M059J (cell line): Measurements from ENCODE around the gene PCLO. TPM values are rescaled to one million over a fixed set of nuclear protein-coding genes. Genes with fewer than 3 reads are reported as not detected.

Experiments used
- DNase-seq: peaks from one replicate; pipeline ENCODE4 v3.0.0-alpha.2; 2012; ENCODE audit warnings: low read depth
- total RNA-seq: library from RNA; depleted of rRNA; stranded (reverse); fragments of >200 nt; shearing (Covaris generic); gene quantifications from 2 replicates; pipeline ENCODE4 v1.2.3, GENCODE V29; 2014

Gene PCLO
- total RNA-seq, 1 experiment from 2014 or later: 27.1 TPM

DNA sequence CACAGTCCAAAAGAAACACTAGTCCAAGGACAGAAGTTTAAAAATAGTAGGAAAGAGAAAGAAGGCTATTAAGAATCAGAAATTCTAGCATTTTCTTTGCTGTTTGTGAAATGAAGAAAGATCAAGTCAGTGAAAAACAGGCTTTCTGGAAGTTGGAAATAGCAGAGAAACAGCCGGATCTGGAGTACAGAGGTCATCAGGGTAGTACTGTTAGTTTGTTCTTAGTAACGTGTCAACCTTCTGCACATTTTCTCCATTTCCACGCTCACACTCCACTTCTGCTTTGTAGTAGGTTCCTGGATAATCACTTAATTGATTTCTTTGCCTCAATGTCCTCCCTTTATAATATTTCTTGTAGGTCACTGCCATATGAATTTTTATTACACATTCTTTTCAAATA lies 322.6 kb downstream of the PCLO start:
- peak; percentile 52 for DNase-seq

DNA sequence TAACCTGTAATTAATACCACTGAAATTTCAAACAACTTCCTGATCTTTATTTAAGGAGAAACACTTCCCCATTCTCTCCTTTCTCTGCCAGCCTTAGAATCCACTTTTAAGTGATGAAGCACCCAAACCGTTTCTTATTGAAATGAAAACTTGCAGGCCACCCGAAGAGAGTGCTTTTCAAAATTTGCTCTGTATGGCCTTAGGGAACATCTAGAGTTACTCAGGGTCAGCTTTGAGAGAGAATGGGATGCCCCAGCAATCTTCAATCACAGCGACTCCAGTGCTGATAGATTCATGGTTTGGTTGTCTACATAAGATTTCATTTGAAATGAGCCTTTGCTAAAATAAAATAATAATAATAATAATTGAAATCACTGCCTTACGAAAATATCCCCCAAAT lies 323.1 kb downstream of the PCLO start:
- DNase-seq: peak; percentile 59

DNA sequence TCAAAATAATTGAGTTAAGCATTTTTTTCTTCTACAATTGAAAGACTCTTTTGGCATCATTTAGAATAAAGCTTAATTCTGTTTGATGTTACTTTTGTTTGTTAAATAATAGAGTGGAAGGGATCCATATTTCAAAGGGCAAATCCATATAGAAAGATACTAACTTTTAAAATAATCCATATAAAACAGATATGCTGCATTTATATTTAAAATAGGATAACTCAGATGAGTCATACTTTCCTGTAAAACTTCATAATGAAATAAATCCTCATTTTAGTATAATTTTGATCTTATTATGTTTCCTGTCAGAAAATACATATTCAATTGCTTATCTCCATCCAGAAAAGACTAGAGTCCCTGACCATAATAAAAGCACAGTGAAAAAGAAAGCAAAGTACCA lies 323.6 kb downstream of the PCLO start:
- no peak for DNase-seq

DNA sequence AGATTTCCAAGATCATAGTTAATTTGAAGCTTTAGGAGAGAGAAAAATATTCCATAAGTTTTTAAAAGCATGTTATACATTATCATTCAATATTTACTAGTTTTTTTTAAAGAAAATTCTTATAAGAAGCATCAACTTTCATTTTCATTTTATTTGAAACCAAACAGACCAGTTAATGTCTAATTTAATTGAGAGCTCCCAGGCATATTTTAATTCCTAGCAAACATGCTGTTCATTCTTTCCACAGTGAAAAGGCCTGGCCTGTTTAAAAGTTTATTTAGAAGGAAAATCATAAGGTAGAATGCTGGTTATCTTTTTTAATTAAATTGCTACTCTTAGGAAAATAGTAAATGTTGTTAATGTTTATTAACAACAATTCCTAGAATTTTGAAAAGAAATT lies 324.4 kb downstream of the PCLO start:
- DNase-seq: peak; percentile 15

DNA sequence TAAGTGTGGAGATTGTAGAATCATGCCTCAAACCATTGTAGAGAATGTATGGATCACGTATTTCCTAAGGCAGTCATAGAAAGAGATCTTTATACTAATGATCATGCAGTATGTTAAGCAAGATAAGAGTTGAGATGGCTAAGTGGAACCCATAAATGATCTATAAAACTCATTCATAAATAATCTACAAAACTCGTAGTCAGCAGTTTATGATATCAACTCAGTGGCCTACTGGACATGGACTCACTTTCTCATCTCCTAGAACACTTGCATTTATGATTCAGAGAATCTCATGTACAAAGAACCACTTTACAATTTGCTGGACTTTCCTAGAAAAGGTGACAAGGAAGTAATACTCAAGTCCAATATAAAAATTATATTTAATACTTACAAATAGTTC lies 339.6 kb downstream of the PCLO start:
- no peak for DNase-seq

DNA sequence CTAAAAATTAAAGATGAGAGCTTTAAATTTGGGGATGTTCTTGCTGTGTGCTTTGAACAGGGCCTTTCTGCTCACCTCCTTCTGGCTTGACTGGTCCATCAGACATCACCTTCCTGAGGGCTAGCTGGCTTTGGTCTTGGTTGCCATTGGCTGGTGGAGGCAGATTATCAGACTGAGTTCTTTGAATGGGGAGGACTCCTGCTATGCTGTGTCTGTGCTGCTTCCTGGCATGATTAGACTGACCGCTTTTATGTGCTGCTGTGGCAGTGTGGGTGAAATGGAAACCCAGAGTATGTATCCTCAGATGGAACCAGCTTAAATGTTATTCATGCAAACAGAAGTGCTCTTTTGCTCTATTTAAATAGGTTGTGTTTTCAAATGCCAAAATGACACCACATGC lies 341.6 kb downstream of the PCLO start:
- DNase-seq: no peak

DNA sequence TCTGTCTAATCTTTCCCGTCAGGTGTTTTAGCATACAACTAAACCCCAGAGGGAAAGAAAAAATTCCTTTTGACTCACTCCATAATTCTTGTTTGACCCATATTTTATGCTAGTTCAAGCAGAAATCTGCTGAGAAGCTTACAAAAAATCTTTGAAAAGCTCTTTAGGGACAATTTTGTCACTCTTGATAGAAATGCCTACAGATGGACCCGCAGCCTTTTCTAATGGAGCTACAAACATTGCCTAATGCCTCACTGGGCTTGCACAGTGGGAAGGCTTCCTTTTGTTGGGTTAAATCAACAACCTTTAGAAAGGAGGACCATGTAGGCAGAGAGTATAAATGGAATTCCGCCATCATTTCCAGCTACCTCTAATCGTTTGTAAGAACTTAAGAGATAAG lies 344.5 kb downstream of the PCLO start:
- peak; percentile 19 for DNase-seq

DNA sequence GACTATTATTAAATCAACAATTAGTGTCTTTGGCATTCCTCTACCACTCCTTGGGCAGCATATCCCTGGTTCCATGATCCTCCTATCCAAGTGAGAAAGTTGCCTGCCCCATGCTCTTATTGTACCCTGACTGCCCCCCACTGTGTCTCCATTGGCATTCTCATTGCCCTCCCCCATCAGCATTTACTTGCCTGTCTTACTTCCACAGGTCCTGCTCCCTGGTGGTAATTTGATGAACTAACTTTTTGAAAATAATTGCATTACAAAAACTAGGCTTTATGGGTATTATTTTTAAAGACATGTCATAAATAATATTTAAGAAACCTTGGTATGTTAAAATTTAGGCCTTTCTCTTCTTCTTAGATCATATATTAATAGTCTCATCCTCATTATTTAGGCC lies 346.4 kb downstream of the PCLO start:
- no peak for DNase-seq

DNA sequence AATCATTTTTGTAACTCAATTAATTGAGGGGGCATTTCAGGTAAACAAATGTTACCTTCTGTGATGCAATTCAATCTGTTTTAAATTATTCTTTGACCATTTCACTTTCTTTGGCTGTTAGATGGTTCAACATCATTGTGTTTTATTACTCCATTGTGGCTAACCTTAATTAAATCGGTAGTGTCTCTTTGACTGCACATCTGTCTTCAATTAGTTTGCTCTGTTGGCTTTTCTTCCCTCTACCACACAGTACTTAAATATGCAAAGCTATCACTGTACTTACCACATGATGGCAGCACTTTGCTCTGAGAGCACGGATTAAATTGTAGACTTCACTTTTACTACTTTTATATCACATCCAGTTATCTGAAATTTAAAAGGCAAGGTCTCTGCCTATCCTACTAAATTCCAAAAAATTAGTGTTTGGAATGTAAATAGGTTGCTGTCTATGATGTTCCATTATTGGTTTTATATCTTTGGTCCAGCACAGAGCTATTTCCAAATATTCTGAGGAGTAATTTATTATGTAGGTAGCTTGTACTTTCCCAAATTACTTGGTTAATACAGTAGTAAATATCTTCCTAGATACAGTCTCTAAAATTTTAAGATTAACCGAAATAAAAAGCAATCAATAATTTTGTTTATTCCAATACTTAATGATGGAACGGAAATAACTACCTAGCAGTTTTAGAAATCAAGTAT lies 352.0 kb downstream of the PCLO start:
- DNase-seq: peak; percentile 86

DNA sequence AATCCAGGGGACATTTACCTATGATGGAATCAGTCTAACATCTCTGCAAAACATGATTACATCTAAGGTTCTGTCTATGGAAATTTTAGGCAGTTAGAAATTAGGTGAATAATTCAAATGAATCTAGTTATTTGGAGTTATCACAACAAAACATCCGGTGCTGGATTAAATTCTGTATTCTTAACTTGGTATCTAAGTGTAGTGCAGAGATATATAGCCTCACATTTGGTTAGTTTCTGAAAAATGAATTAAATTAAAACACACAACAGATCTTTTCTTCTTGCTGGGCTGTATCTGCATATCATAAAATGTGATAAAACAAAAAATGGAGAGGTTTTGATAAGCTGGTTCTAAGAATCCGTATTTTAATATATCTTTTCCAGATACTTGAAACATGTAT lies 354.1 kb downstream of the PCLO start:
- DNase-seq: no peak

DNA sequence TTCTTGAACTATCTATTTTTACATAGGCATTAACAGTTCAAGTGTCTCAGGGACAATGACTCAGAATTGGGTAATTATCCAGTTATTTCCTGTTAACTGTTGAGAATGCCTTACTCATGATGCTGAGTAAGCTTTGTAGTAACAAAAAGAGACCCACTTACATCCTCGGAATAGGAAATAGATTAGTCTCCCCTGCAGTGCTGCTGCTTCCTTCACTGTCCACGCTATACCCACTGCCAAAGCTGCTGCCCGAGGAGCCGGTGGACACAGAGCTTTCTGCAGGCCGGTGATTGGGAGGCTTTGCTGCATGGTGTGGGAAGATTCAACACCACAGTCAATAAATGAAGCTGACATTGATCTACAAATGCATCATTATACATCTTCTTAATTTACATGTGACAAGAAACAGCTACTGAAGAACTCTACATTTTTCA lies 357.1 kb downstream of the PCLO start:
- peak; percentile 95 for DNase-seq

DNA sequence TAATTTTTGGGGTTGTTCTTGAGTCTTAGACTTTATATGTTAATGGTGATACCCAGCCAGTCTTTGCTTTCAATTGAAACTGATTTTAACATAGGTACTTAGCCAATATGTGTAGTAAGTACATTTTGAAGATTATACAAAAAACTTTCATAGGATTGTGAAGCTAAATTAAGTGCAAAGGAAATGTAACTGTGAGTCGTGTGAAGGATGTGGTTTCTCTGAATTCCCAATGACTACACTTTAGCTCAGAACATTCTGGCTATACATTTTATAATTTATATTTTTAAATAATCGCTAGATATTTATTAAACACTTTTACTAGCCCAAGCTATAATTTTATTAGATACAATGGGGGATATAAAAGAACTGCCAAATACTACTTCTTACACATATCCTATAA lies 359.3 kb downstream of the PCLO start:
- no peak for DNase-seq

DNA sequence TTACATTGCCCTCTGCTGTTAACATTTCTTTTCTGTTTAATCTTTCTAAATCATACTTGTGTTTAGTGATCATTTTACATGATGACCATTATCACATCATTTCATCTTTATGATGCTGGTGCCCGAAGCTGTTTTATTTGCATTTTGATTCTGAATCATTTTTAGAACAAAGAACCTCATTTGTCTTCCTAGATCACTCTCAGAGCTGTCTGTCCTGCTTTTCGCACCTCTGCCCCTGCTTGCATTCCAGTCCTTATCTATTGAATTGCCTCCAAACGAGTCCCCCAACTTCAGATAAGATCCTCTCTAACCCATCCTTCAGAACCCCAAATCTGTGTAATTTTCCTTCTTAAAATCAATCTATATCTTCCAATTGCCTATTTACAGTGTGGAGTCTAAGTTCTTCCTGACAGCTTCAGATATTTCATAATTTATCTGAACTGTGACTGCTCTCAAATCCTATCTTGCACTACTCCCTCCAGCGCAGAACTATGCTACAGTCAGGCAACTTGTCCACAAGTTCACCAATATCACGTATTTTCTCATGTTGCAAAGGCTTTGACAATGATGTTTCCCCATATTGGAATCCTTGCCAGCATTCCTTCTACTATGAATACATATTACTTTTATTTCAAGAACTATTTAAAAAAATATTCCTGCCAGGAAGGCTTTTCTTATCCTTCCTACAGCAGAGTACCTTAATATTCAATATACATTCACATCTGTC lies 372.6 kb downstream of the PCLO start:
- DNase-seq: no peak

DNA sequence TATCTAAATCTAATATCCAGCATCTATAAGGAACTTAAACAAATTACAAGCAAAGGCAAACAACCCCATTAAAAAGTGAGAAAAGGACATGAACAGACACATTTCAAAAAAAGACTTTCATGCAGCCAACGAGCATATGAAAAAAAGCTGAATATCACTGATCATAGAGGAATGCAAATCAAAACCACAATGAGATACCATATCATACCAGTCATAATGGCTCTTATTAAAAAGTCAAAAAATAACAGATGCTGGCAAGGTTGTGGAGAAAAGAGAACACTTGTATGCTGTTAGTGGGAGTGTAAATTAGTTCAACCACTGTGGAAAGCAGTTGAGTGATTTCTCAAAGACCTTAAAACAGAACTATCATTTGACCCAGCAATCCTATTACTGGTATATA lies 384.7 kb downstream of the PCLO start:
- peak; percentile 46 for DNase-seq

DNA sequence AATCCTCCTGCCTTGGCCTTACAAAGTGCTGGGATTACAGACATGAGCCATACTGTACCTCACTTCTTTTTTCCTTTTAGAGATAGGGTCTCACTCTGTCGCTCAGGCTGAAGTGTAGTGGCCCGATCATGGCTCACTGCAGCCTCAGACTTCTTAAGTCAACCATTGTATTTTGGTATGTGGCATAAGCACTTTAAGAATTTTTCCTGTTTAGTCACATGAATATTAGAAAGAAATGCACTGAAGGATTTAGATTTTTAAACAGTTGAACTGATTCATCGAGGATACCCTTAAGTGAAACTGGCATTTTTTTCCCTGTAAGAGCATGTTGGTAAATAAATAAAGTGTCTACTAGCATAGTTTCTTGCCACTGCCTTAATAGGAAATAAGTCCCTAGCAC lies 399.8 kb downstream of the PCLO start:
- peak; percentile 38 for DNase-seq

DNA sequence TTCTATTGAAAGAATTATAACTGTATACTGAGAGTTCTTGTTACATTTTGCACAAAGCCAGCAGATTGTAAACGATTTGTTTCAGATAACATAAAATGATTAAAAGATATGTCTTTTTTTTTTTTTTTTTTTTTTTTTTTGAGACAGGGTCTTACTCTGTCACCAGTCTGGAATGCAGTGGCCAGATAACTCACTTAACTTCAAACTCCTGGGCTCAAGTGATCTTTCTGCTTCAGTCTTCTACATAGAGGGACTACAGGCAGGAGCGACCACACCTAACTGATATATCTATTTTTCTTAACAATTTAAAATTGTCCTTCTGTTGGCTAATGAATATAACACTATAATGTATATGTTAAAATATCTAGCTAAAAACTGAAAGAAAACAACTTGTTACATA lies 401.9 kb downstream of the PCLO start:
- DNase-seq: peak; percentile 45

DNA sequence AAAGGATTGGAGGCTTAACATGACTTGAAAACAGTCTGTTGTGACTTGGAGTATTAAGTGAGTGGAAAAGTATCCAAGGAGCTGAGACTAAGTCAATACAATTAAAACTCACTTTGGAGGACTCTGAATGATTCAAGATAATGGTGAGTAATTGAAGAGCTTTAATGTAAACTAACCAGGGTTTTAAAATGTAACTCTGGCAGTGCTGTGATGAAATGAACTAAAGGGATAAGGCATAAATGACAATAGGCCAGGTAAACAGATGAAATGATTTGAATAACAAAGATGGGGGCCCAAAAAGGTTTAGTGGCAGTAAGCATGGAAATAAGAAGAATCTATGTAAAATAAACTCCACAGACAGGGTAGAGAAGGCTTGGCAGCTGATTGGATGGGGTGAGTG lies 402.6 kb downstream of the PCLO start:
- DNase-seq: peak; percentile 48

DNA sequence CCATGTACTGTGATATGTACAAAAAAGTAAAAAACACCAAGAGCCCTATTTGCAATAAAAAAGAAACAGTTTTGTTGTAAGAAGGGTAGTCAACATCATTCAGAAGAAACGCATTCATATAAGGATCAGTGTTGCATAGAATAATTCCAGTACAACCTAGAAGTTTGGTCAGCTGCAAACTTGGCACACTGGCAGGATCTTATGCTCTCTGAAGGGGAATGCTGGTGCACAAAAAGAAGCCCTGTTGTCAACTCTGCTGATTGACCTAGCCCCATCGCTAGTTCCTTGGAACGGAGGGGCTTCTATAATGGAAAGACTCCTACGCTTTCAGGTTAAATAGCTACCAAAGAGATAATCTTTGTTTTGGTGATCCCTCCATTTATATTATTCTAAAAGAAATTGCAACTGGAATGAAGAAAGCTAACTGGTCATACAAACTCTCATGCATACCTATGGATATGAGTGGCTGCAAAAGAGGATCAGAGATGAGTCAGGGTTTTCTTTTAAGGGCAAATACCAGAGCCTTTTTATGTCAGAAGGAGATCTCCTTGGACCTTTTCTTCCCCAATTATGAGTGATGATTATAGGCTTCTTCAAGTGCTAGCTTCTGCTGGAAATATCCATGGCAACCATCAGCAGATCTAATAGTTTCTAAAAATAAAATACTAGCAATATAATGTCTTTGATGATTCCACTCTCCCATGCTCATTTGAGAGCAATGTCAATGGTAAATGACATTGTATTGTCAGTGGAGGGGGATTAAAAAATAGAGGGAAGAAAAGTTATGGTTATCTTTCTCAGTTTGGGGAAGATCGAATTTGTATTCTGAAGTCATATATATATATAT lies 406.8 kb downstream of the PCLO start:
- DNase-seq: peak; percentile 74

DNA sequence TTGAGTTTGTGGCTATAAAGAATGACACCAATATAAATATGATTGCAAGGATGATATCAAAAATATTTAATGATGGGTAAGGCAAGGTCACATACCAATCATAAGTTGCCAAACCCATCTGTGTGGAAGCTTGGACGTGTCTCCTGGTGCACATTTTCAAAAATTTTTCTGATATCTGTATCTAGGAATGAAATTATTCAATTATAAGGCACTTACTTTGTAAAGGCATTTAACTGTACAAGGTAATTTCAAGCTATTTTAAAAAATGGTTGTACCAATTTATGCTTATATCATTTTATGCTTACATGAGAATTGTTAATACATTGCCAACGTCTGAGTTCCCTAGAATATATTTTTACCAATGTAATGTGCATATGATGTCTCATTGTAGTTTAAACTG lies 412.7 kb downstream of the PCLO start:
- DNase-seq: no peak

DNA sequence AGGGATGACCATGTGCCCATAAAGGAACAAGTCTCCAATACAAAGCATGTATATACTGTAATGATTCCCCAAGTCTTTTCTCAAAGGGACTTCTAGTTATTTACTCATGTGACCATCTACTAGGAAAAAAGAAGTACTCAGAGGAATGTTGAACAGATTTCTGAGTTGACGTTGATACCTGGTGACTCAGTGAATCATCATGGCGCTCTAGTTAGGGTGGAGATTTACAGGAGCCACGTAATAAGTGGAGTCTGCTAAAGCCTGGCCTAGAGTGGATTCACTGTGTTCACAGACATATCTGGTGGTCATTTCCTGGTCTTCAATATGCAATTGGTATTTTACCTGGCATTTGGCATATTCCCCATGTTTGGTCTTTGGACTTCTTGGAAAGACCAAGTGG lies 416.9 kb downstream of the PCLO start:
- peak; percentile 76 for DNase-seq

DNA sequence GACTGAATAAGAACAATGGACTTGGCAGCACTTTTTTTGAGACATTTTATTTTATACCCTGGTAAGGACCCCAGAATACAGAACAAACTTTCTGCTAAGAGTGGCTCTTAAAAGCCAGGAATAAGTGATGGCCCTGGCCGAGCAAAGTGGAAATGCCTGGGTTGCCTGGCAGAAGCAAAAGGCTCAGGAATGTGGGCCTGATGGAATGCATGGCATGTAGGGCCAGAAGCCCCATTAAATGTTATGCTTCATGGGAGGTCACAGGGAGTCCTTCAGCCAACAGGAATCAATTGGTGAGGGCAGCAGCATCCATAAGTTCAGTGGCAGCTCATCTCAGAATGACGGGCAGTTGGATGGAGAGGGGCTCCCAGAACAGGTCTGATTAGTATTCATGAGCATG lies 417.6 kb downstream of the PCLO start:
- DNase-seq: peak; percentile 82

DNA sequence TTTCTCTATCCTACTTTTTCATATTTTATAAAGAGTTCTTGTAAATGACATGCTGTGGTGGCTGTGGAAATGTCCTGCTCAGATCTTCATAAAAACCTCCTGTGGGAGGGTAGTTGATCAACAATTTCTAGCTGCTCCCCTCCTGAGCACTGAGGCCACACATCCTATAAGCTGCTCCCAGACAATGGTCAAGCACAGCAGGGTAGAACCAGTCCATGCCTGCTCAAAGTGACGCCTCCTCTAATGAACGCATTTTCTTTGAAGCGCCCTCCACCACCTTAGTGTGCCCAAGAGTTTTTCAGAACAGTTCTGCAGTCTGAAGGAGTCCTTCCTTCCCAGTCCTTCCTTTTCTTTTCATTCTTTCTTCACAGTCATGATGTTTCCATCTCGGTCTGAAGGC lies 420.5 kb downstream of the PCLO start:
- DNase-seq: no peak

DNA sequence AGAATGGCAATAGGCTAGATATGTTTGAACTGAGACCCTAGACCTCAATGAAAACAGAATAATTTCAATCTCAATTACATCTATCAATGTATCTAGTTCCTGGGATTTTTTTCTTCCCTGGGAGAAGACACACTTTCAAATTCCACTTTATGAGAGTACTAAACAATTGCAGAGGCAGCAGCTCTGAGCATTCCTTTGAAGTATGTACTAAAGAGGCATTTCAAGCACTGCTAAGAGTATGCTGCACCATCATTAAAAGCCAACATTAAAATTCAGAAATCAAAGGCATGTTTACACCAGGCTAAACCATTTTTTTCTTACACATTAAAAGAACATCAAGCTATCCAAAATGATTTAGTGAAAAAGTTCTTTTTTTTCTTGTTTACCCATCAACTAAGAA lies 421.2 kb downstream of the PCLO start:
- DNase-seq: no peak
